GM12878 (cell line): ENCODE results near the gene KAZN. TPM values are rescaled to one million over a fixed set of nuclear protein-coding genes. Genes with fewer than 3 reads are reported as not detected.

Experiments
- ATAC-seq: fragments of 200-7000 bp; cut with Tn5 transposase; 3 replicates; pipeline ENCODE4 v1.9.1; 2020; ENCODE audit warnings: mild to moderate bottlenecking, moderate library complexity
- BruUV-seq: library from RNA; stranded (reverse); fragments of 400-500 nt; replicated peaks from 2 replicates; lab custom pipeline; 2021; lab: Mats Ljungman, UMichigan
- CTCF ChIA-PET: fragments of 300-600 bp; sonication (Branson Sonifier 250); formaldehyde crosslinking; extraction: SDS; loops from one replicate; lab custom pipeline; 2021; ENCODE audit warnings: inconsistent platforms; lab: Yijun Ruan, JAX
- POLR2A ChIA-PET: fragments of 350-600 bp; formaldehyde crosslinking; extraction: SDS; loops from one replicate; lab custom pipeline; 2021; ENCODE audit warnings: inconsistent platforms; lab: Charles Lee
- RAD21 ChIA-PET: fragments of 300-600 bp; sonication (Branson Sonifier 250); formaldehyde crosslinking; loops from one replicate; lab custom pipeline; 2023; ENCODE audit warnings: antibody characterized with exemption; ENCODE audit not compliant: unreplicated experiment; lab: Charles Lee
- SMC1A ChIA-PET: fragments of 300-600 bp; sonication (Branson Sonifier 250); formaldehyde crosslinking; loops from one replicate; lab custom pipeline; 2023; ENCODE audit not compliant: unreplicated experiment, uncharacterized antibody; lab: Charles Lee
- DNase-seq: peaks from one replicate; pipeline ENCODE4 v3.0.0-alpha.2; 2011; ENCODE audit warnings: low read depth, low spot score
- FAIRE-seq: peaks from 3 replicates; lab custom pipeline; 2011; peaks lifted over from hg19 to GRCh38; lab: Jason Lieb, UNC
- H2AFZ ChIP-seq: 2 replicates; pipeline ENCODE4 v1.6.0; 2011; ENCODE audit warnings: low read depth, low read length, control low read depth; ENCODE audit not compliant: control insufficient read depth
- H3K27ac ChIP-seq: 2 replicates; pipeline ENCODE4 v1.5.1; 2011; ENCODE audit warnings: control low read depth; ENCODE audit not compliant: control insufficient read depth, insufficient read depth
- H3K27me3 ChIP-seq, 2 experiments: replicated peaks in 1 of 2; 2 replicates each; pipeline versions ENCODE4 v1.6.0 to v1.6.1; 2011; ENCODE audit warnings: low read length in 1 of 2; ENCODE audit not compliant: control insufficient read depth in 2 of 2, insufficient read depth in 2 of 2
- H3K36me3 ChIP-seq, 2 experiments: 2 replicates each; pipeline ENCODE4 v1.5.1; 2011; ENCODE audit warnings: low read length in 1 of 2; ENCODE audit not compliant: control insufficient read depth in 2 of 2, insufficient read depth in 2 of 2
- H3K4me1 ChIP-seq: 2 replicates; pipeline ENCODE4 v1.6.1; 2011; ENCODE audit warnings: mild to moderate bottlenecking, low read length, moderate library complexity, mixed read lengths; ENCODE audit not compliant: control insufficient read depth, insufficient read depth
- H3K4me2 ChIP-seq: 2 replicates; pipeline ENCODE4 v1.6.0; 2011; ENCODE audit warnings: control low read depth; ENCODE audit not compliant: control insufficient read depth, insufficient read depth
- H3K4me3 ChIP-seq: fragments of 200-600 bp; sonication (generic); 2 replicates; pipeline ENCODE4 v1.5.1; 2016
- H3K79me2 ChIP-seq: 2 replicates; pipeline ENCODE4 v1.6.0; 2011; ENCODE audit warnings: low read length; ENCODE audit not compliant: control insufficient read depth, insufficient read depth
- H3K9ac ChIP-seq: 2 replicates; pipeline ENCODE4 v1.8.0; 2011; ENCODE audit warnings: low read length, control low read depth, mixed read lengths; ENCODE audit not compliant: control insufficient read depth, insufficient read depth
- H3K9me3 ChIP-seq: replicated peaks from 3 replicates; pipeline ENCODE4 v1.5.1; 2011; ENCODE audit warnings: mild to moderate bottlenecking, low read length; ENCODE audit not compliant: control insufficient read depth, insufficient read depth
- H4K20me1 ChIP-seq: 2 replicates; pipeline ENCODE4 v1.6.0; 2011; ENCODE audit not compliant: control insufficient read depth, insufficient read depth
- BMI1 ChIP-seq: fragments of 450-650 bp; IDR thresholded peaks from 2 replicates; pipeline ENCODE4 v1.6.1; 2016; ENCODE audit warnings: mild to moderate bottlenecking, moderate library complexity, borderline replicate concordance
- BRCA1 ChIP-seq: IDR thresholded peaks from 2 replicates; pipeline ENCODE4 v1.6.1; 2011; ENCODE audit warnings: low read depth, low read length, improper control_type of control experiment
- CBFB ChIP-seq: IDR thresholded peaks from 2 replicates; pipeline ENCODE4 v1.6.1; 2016; ENCODE audit warnings: antibody characterized with exemption, low read depth
- FOS ChIP-seq: IDR thresholded peaks from 3 replicates; pipeline ENCODE4 v1.6.1; 2011; ENCODE audit warnings: borderline replicate concordance; ENCODE audit not compliant: insufficient read length; ENCODE audit errors: extremely low read depth
- IRF4 ChIP-seq: IDR thresholded peaks from 2 replicates; pipeline ENCODE4 v1.6.1; 2011; ENCODE audit warnings: low read depth, low read length
- MEF2A ChIP-seq: IDR thresholded peaks from 2 replicates; pipeline ENCODE4 v1.6.1; 2011; ENCODE audit warnings: low read depth, mild to moderate bottlenecking, low read length, moderate library complexity; ENCODE audit not compliant: insufficient read depth
- MTA3 ChIP-seq: IDR thresholded peaks from 2 replicates; pipeline ENCODE4 v1.6.1; 2012; ENCODE audit warnings: low read length, inconsistent platforms, borderline replicate concordance
- MXI1 ChIP-seq: fragments of 150-350 bp; IDR thresholded peaks from 2 replicates; pipeline ENCODE4 v1.6.1; 2011; ENCODE audit warnings: low read depth, mild to moderate bottlenecking, inconsistent platforms, low read length, improper control_type of control experiment
- MYC ChIP-seq: IDR thresholded peaks from 2 replicates; pipeline ENCODE4 v1.6.1; 2011; ENCODE audit warnings: mild to moderate bottlenecking, low read length, moderate library complexity, inconsistent platforms; ENCODE audit not compliant: insufficient read depth, insufficient replicate concordance, insufficient read length, severe bottlenecking
- NFYA ChIP-seq: IDR thresholded peaks from 2 replicates; pipeline ENCODE4 v1.6.1; 2011; ENCODE audit warnings: low read depth, mild to moderate bottlenecking, low read length, improper control_type of control experiment, borderline replicate concordance
- RAD51 ChIP-seq: fragments of 450-650 bp; IDR thresholded peaks from 2 replicates; pipeline ENCODE4 v1.6.1; 2016; ENCODE audit warnings: moderate library complexity, mild to moderate bottlenecking, inconsistent platforms
- SUPT20H ChIP-seq: IDR thresholded peaks from 2 replicates; pipeline ENCODE4 v1.6.1; 2011; ENCODE audit warnings: low read depth, mild to moderate bottlenecking, low read length, moderate library complexity, borderline replicate concordance; ENCODE audit not compliant: control insufficient read depth
- ZSCAN29 ChIP-seq: fragments of 450-650 bp; IDR thresholded peaks from 2 replicates; pipeline ENCODE4 v1.6.1; 2017; ENCODE audit warnings: mild to moderate bottlenecking, moderate library complexity
- WGBS: methylation state at CpG from one replicate; pipeline ENCODE4 v1.1.6; 2016; ENCODE audit warnings: low lambda C conversion rate; ENCODE audit not compliant: insufficient replicate concordance, insufficient coverage; ENCODE audit errors: missing lambda C conversion rate; 5-methylcytosine and 5-hydroxymethylcytosine counted together
- in situ Hi-C: fragments of 300-500 bp; cut with MboI; formaldehyde crosslinking; loops from 9 replicates; pipeline ENCODE4 v1.14.3; 2018; ENCODE audit warnings: mixed read lengths
- intact Hi-C: fragments of 100-400 bp; cut with micrococcal nuclease; formaldehyde crosslinking; loops from one replicate; pipeline ENCODE4 v1.14.2; 2022; ENCODE audit not compliant: unreplicated experiment
- polyA plus RNA-seq, 11 experiments: library from polyadenylated mRNA; depleted of rRNA in 4 of 11; unstranded in 6 of 11; stranded (reverse) in 5 of 11; fragments of >200 nt; fragmentation: Nextera tagmentation in 4 of 11; fragmentation: Illumina TruSeq in 1 of 11; extraction: Ambion mirVana in 4 of 11; extraction: Trizol in 1 of 11; gene quantifications; 1 replicate in 1 of 11; 2 replicates in 10 of 11; pipeline versions ENCODE4 v1.2.1 to v1.2.3, GENCODE V29; 2011 to 2016; ENCODE audit warnings: inconsistent platforms in 2 of 11, missing spikeins in 2 of 11, low read depth in 1 of 11
- total RNA-seq, 4 experiments: library from RNA; depleted of rRNA in 3 of 4; stranded (reverse); fragments of >200 nt in 3 of 4; fragmentation: Illumina TruSeq in 1 of 4; extraction: Trizol in 1 of 4; gene quantifications; 2 replicates each; pipeline versions ENCODE4 v1.2.1 to v1.2.3, GENCODE V29; 2013 to 2021
- TF ChIP-seq, protein P1 (sequence below): fragments of 450-650 bp; IDR thresholded peaks from 2 replicates; pipeline ENCODE4 v1.6.1; 2017; ENCODE audit warnings: mild to moderate bottlenecking
- TF ChIP-seq, protein P2 (sequence below): fragments of 450-650 bp; conservative IDR thresholded peaks from 2 replicates; pipeline ENCODE4 v1.6.1; 2017; ENCODE audit warnings: mild to moderate bottlenecking, moderate library complexity
- TF ChIP-seq, protein P3 (sequence below): IDR thresholded peaks from 2 replicates; pipeline ENCODE4 v1.6.1; 2011; ENCODE audit warnings: borderline replicate concordance, low read depth, mild to moderate bottlenecking, moderate library complexity, mixed read lengths, low read length; ENCODE audit not compliant: insufficient read depth; ENCODE audit errors: extremely low read length
- TF ChIP-seq, protein P4 (sequence below): fragments of 450-650 bp; IDR thresholded peaks from 2 replicates; pipeline ENCODE4 v1.6.1; 2014; ENCODE audit warnings: mild to moderate bottlenecking

Gene KAZN
- total and polyA plus RNA-seq, 10 of the 15 experiments (the other 5 are each of a cell fraction or from before 2014, with no cell fraction given), result 0.72 to 4.0 (median 1.2) TPM

DNA sequence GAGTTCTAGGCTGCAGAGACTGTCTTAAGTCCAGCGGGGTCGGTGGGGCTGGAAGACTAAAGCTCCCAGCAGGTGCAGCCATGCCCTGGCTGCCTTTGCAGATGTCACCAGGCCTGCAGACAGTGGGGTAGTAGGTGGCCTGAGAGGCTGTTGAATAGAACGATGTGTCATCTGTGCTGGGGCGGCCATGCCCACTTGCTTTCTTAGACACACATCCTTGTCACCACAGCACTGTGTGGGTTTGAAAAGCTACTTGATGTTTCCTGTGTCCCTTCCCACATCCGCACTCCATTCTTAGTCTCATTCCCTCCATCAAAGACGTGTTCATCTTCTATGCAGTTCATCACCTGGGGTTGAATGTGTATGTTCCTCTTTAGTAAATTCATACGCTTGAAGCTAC lies 370.5 kb downstream of the KAZN start (continued):
- TF ChIP-seq, protein P1, sequence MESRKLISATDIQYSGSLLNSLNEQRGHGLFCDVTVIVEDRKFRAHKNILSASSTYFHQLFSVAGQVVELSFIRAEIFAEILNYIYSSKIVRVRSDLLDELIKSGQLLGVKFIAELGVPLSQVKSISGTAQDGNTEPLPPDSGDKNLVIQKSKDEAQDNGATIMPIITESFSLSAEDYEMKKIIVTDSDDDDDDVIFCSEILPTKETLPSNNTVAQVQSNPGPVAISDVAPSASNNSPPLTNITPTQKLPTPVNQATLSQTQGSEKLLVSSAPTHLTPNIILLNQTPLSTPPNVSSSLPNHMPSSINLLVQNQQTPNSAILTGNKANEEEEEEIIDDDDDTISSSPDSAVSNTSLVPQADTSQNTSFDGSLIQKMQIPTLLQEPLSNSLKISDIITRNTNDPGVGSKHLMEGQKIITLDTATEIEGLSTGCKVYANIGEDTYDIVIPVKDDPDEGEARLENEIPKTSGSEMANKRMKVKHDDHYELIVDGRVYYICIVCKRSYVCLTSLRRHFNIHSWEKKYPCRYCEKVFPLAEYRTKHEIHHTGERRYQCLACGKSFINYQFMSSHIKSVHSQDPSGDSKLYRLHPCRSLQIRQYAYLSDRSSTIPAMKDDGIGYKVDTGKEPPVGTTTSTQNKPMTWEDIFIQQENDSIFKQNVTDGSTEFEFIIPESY, result no peak
- TF ChIP-seq IRF4, result no peak

DNA sequence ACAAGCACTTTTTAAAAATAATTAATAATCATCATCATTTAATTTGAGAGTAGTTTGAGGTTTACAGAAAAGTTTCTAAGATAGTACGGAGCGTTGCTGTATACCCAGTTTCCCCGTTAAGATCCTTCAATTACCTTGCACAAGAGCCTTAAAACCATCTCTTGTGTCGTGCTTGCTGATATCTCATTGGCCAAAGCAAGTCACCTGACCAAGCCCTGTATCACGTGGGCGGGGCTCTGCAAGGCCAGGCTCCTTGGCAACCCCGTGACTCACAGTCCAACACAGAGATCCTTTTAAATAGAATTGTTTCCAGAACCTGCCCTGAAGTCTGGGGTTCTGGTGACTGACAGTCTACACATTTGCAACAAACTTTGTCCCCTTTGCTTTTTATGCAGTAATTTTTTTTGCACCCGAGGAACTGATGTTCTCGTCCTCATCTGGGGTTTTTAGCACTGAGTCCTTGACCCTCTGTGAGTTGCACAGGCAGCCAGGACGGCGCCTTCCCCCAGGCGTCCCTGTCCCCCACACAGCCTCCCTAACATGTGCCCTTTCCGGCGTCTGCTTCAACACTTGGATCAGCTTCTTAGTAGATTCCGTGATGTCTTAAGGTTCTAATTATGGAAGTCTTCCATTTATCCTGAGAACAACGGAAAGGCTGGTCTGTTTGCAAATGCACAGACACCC lies 371.8 kb downstream of the KAZN start:
- H3K9ac ChIP-seq, result no peak overlapping the region
- no peak overlapping the region for H3K27ac ChIP-seq
- no peaks in the 10 kb centered on the region for H3K36me3 ChIP-seq
- no peaks in the 10 kb centered on the region for H3K4me1 ChIP-seq
- FAIRE-seq (no peak), ATAC-seq (no peak), DNase-seq (no peak)
- no TSS peak for BruUV-seq
- no peaks in the 10 kb centered on the region for H3K27me3 ChIP-seq
- POLR2A ChIA-PET, result no interaction called here
- RAD21 ChIA-PET, result no interaction called here
- TF ChIP-seq FOS (no peak), BMI1 (no peak), MEF2A (no peak), MXI1 (no peak), SUPT20H (no peak), CBFB (no peak), NFYA (no peak), MTA3 (no peak), RAD51 (peak; percentile 65; the same call in 1 of the 2 replicates), MYC (no peak), ZSCAN29 (no peak), BRCA1 (no peak)
- TF ChIP-seq, protein P2, sequence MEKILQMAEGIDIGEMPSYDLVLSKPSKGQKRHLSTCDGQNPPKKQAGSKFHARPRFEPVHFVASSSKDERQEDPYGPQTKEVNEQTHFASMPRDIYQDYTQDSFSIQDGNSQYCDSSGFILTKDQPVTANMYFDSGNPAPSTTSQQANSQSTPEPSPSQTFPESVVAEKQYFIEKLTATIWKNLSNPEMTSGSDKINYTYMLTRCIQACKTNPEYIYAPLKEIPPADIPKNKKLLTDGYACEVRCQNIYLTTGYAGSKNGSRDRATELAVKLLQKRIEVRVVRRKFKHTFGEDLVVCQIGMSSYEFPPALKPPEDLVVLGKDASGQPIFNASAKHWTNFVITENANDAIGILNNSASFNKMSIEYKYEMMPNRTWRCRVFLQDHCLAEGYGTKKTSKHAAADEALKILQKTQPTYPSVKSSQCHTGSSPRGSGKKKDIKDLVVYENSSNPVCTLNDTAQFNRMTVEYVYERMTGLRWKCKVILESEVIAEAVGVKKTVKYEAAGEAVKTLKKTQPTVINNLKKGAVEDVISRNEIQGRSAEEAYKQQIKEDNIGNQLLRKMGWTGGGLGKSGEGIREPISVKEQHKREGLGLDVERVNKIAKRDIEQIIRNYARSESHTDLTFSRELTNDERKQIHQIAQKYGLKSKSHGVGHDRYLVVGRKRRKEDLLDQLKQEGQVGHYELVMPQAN, result no peak
- TF ChIP-seq, protein P3, sequence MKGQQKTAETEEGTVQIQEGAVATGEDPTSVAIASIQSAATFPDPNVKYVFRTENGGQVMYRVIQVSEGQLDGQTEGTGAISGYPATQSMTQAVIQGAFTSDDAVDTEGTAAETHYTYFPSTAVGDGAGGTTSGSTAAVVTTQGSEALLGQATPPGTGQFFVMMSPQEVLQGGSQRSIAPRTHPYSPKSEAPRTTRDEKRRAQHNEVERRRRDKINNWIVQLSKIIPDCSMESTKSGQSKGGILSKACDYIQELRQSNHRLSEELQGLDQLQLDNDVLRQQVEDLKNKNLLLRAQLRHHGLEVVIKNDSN, result peak; percentile 59
- TF ChIP-seq, protein P4, sequence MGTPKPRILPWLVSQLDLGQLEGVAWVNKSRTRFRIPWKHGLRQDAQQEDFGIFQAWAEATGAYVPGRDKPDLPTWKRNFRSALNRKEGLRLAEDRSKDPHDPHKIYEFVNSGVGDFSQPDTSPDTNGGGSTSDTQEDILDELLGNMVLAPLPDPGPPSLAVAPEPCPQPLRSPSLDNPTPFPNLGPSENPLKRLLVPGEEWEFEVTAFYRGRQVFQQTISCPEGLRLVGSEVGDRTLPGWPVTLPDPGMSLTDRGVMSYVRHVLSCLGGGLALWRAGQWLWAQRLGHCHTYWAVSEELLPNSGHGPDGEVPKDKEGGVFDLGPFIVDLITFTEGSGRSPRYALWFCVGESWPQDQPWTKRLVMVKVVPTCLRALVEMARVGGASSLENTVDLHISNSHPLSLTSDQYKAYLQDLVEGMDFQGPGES, result no peak
- no peaks in the 10 kb centered on the region for H3K79me2 ChIP-seq
- H3K4me3 ChIP-seq, result no peak overlapping the region
- 37% methylated on average over 16 of the region's 16 CpGs for WGBS
- no peak overlapping the region for H2AFZ ChIP-seq
- SMC1A ChIA-PET, result no interaction called here
- CTCF ChIA-PET, result interaction anchor here (0.6 kb wide), 1 partner anchor 905 kb away, joined by 3 read pairs; no protein-coding TSS in a partner anchor
- intact Hi-C loops (no loop called here), in situ Hi-C loops (no loop called here)
- no peak overlapping the region for H3K4me2 ChIP-seq
- H3K9me3 ChIP-seq, result no peaks in the 10 kb centered on the region; the same call in 2 of the 3 replicates
- H4K20me1 ChIP-seq, result no peaks in the 10 kb centered on the region
